Lower leg skin (tissue), 4 donors: ENCODE measurements around the gene IRX6. TPM values are rescaled to one million over a fixed set of nuclear protein-coding genes. Genes with fewer than 3 reads are reported as not detected.

Source experiments
- DNase-seq, 2 donors: peaks; one replicate each; pipeline ENCODE4 v3.0.0-alpha.2; 2019; ENCODE audit warnings: low spot score in 2 of 2
- H3K4me3 ChIP-seq: fragments of 200-600 bp; sonication (generic); 2 replicates; pipeline ENCODE4 v1.5.1; 2017; ENCODE audit warnings: mild to moderate bottlenecking, low read depth; ENCODE audit not compliant: poor library complexity, severe bottlenecking
- POLR2A ChIP-seq, 2 donors: fragments of 450-650 bp; IDR thresholded peaks; one replicate each; pipeline ENCODE4 v1.6.1; 2016 to 2017; ENCODE audit warnings: antibody characterized with exemption in 2 of 2, mild to moderate bottlenecking in 1 of 2, moderate library complexity in 1 of 2
- WGBS, 2 donors: methylation state at CpG; one replicate each; pipeline ENCODE4 v1.1.5; 2018; 5-methylcytosine and 5-hydroxymethylcytosine counted together
- intact Hi-C: fragments of 100-400 bp; cut with DNase I; formaldehyde crosslinking; loops from one replicate; pipeline ENCODE4 v1.15.0; 2023; ENCODE audit warnings: low total_unique reads
- total RNA-seq, 4 donors: library from RNA; depleted of rRNA; stranded (reverse); fragments of >200 nt; gene quantifications; one replicate each; pipeline ENCODE4 v1.1.0, GENCODE V29; 2016
- TF ChIP-seq, protein P1 (sequence below), 3 donors: fragments of 450-650 bp; IDR thresholded peaks; one replicate each; pipeline ENCODE4 v1.5.1; 2016; ENCODE audit warnings: antibody characterized with exemption in 3 of 3, mild to moderate bottlenecking in 3 of 3, moderate library complexity in 2 of 3

IRX6 gene
- total RNA-seq, 4 donors from 2014 or later: 6.7 to 17.7 (median 13.3) TPM

DNA sequence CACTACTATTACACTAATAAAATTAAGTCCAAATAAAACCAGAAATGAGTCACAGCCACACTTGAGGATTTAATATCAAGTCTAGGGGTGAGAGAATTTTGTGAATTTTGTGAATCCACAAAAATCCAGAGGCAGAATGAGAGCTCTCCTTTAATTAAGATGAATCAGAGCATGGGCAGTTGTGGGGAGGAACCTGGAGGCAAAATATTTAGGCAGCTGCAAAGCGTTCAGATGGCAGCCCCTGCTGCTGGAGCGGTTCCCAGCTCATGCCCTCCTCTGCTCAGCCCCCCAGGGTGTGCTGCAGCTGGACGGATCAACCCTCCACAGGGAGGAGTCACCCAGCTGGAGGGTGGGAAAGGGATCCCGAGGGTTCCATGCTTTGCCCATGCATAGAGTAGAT lies 43.4 kb upstream of the IRX6 start:
- intact Hi-C loops: no loop called here
- peak in 1 of 2 donors; percentile 34 for DNase-seq
- H3K4me3 ChIP-seq: no peak overlapping the region
- TF ChIP-seq POLR2A (IDR thresholded peaks at IDR 0.05): no peak
- TF ChIP-seq, protein P1, sequence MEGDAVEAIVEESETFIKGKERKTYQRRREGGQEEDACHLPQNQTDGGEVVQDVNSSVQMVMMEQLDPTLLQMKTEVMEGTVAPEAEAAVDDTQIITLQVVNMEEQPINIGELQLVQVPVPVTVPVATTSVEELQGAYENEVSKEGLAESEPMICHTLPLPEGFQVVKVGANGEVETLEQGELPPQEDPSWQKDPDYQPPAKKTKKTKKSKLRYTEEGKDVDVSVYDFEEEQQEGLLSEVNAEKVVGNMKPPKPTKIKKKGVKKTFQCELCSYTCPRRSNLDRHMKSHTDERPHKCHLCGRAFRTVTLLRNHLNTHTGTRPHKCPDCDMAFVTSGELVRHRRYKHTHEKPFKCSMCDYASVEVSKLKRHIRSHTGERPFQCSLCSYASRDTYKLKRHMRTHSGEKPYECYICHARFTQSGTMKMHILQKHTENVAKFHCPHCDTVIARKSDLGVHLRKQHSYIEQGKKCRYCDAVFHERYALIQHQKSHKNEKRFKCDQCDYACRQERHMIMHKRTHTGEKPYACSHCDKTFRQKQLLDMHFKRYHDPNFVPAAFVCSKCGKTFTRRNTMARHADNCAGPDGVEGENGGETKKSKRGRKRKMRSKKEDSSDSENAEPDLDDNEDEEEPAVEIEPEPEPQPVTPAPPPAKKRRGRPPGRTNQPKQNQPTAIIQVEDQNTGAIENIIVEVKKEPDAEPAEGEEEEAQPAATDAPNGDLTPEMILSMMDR (IDR thresholded peaks at IDR 0.05): no peak
- WGBS, 2 donors: 20 to 23% methylated on average over 4 of the region's 4 CpGs

DNA sequence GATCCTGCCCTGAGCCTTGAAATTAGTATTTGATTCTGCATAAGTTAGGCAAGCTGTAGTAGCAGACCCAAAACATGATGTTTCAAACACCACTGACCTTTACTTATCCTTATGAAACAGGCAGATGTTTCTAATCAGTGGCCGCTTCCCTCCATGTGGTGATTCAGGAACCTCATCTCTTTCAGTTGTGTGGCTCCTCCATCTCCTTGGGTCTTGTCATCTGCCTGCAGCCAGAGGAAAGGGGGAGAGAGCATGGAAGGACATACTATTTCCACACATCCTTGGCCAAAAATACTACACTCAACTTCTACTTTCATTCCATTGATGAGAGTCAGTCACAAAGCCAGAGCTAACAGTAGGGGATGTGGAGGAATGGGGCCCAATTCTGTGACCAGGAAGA lies 41.6 kb upstream of the IRX6 start:
- H3K4me3 ChIP-seq: no peak overlapping the region
- 32 to 52% methylated on average over 1 of the region's 1 CpG for WGBS, 2 donors
- intact Hi-C loops: no loop called here
- DNase-seq: peak in 1 of 2 donors; percentile 3
- TF ChIP-seq POLR2A (IDR thresholded peaks at IDR 0.05): no peak
- TF ChIP-seq, protein P1 (IDR thresholded peaks at IDR 0.05): no peak

DNA sequence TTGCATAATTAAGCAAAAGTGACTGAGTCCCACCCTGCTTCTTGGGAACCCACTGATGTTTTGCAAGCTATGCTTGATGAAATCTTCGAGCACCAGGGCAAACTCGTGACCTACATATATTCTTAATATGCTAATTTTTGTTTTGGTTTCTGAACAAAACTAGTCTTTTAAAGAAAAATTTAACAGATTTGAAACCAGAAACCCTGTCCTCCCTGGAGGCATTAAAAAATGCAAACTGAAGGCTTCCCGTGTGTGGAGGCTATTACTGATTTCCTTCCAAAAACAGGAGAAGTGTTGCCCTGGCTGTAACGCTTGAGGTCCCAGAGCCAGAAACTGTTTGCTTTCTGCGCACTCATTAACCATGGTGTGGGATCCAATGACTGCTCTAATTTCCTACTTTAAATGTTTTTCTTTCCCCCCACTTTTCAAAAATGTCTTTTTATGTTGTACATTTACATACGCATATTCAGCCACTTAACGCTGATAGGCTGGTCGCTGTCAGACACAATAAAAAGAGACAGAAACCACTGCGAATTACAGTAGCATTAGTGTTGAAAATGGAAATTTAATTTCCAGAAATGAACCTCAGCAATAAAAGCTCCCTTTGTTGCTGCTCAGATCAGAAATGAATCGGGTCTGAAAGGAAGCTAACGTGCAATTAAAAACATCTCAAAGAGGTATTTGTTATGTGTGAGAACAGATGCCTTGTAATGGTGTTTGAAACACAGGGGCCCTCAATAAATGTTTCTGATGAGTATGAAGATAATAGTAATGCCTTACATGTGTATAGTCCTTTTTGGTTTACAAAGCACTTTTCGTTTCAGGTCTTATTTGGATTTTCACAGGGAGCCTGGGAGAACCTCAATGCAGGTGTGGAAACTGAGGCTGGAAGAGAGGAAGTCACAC lies 39.9 kb upstream of the IRX6 start:
- WGBS, 2 donors: 61 to 71% methylated on average over 12 of the region's 12 CpGs
- intact Hi-C loops: no loop called here
- DNase-seq: peak in 1 of 2 donors; percentile 34
- no peak overlapping the region for H3K4me3 ChIP-seq
- TF ChIP-seq, protein P1 (IDR thresholded peaks at IDR 0.05): no peak
- no peak for TF ChIP-seq POLR2A (IDR thresholded peaks at IDR 0.05)

DNA sequence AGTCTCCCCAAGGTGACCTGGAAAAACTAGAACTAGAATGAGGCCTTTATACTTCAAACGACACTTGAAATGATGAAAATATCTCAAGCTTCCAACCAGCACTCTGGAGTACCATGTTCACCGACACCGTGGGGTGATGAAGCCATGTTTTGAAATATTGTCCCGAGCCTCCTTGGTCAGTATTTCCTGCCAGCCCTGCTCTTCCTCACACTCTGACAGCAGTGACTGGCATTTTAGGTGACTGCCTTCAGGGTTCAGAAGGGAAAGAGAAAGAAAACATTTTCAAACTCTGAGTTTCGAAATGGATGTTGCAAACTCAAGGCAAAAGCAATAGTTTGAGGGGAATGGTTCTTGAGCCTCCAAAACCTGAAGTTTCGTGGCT lies 39.3 kb upstream of the IRX6 start:
- WGBS, 2 donors: 78 to 83% methylated on average over 6 of the region's 6 CpGs
- DNase-seq: peak in 1 of 2 donors; percentile 25
- no peak for TF ChIP-seq POLR2A (IDR thresholded peaks at IDR 0.05)
- TF ChIP-seq, protein P1 (IDR thresholded peaks at IDR 0.05): no peak
- no peak overlapping the region for H3K4me3 ChIP-seq
- intact Hi-C loops: no loop called here

DNA sequence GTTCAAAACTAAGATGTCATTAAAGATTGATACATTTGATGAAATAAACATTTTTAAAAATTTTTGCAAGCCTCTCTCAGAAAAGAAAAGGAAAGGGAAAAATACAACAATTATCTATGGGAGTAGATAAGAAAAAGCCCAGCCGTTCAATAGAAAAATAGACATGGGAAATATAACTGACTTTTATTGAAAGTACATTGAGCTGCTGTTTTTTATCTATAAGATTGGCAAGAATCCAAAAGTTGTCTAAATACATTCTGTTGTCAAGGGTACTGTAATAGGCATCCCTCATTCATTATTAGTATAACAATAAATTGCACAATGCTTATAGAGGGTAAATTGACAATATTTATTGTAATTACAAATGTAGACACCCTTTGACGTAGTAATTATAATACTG lies 38.4 kb upstream of the IRX6 start:
- WGBS, 2 donors: 71 to 72% methylated on average over 2 of the region's 2 CpGs
- TF ChIP-seq POLR2A (IDR thresholded peaks at IDR 0.05): no peak
- TF ChIP-seq, protein P1 (IDR thresholded peaks at IDR 0.05): no peak

More for the DNA sequence above, 38.4 kb upstream of the IRX6 start:
- intact Hi-C loops: no loop called here
- no peak overlapping the region for H3K4me3 ChIP-seq
- DNase-seq: no peak
